ENCODE data around the gene TRIM13. TPM values are rescaled to one million over a fixed set of nuclear protein-coding genes. Genes with fewer than 3 reads are reported as not detected.

Gene TRIM13
- total and polyA plus RNA-seq, 12 donors, result 13.7 to 28.7 (median 21.0) TPM

GRCh38 chr13:50015750-50016149 is 18.9 kb downstream of the TRIM13 start:
- no peak for TF ChIP-seq POLR2A (IDR thresholded peaks at IDR 0.05)
- Histone ChIP-seq H3K27me3 (no peaks in the 10 kb centered on the region), H3K4me3 (no peak overlapping the region), H3K4me1 (replicated peaks in 1 of 2) (peaks cover 8 to 27% of the 10 kb centered on the region in 2 donors), H3K27ac (no peak overlapping the region), H3K36me3 (replicated peaks in 1 of 2) (peaks cover 0 to 24% of the 10 kb centered on the region in 2 donors), H3K9me3 (replicated peaks in 1 of 3) (no peaks in the 10 kb centered on the region)
- intact Hi-C loops (cut with DNase I), result no loop called here
- 65 to 83% (median 72%) methylated on average over 4 of the region's 4 CpGs for WGBS, 4 donors
- no peak for DNase-seq

GRCh38 chr13:50016444-50016843 is 19.6 kb downstream of the TRIM13 start:
- no peaks in the 10 kb centered on the region for H3K9me3 ChIP-seq (replicated peaks in 1 of 3)
- H3K4me1 ChIP-seq (replicated peaks in 1 of 2), result peaks cover 8 to 27% of the 10 kb centered on the region in 2 donors
- TF ChIP-seq POLR2A (IDR thresholded peaks at IDR 0.05) (no peak), CTCF (IDR thresholded peaks at IDR 0.05) (no peak)
- H3K27ac ChIP-seq, result no peak overlapping the region
- WGBS, 4 donors, result 62 to 76% (median 68%) methylated on average over 2 of the region's 2 CpGs
- no peak for DNase-seq
- intact Hi-C loops (cut with DNase I), result no loop called here
- no peak overlapping the region for H3K4me3 ChIP-seq
- no peaks in the 10 kb centered on the region for H3K27me3 ChIP-seq
- peaks cover 0 to 18% of the 10 kb centered on the region in 2 donors for H3K36me3 ChIP-seq (replicated peaks in 1 of 2)

GRCh38 chr13:50017819-50018218 is 21.0 kb downstream of the TRIM13 start:
- Histone ChIP-seq H3K27ac (no peak overlapping the region), H3K4me3 (no peak overlapping the region), H3K27me3 (no peaks in the 10 kb centered on the region), H3K36me3 (replicated peaks in 1 of 2) (peaks cover 0 to 5% of the 10 kb centered on the region in 2 donors), H3K9me3 (replicated peaks in 1 of 3) (no peaks in the 10 kb centered on the region), H3K4me1 (replicated peaks in 1 of 2) (peaks cover 8 to 27% of the 10 kb centered on the region in 2 donors)
- intact Hi-C loops (cut with DNase I), result no loop called here
- no peak for DNase-seq
- TF ChIP-seq POLR2A (IDR thresholded peaks at IDR 0.05), result no peak
- no peak for TF ChIP-seq CTCF (IDR thresholded peaks at IDR 0.05)

GRCh38 chr13:50025436-50025835 is 28.6 kb downstream of the TRIM13 start:
- DNase-seq, result no peak
- no peaks in the 10 kb centered on the region for H3K27me3 ChIP-seq
- TF ChIP-seq POLR2A (IDR thresholded peaks at IDR 0.05) (no peak), CTCF (IDR thresholded peaks at IDR 0.05) (no peak)
- intact Hi-C loops (cut with DNase I), result no loop called here
- no peak overlapping the region for H3K27ac ChIP-seq
- no peak overlapping the region for H3K4me3 ChIP-seq
- no peaks in the 10 kb centered on the region for H3K9me3 ChIP-seq (replicated peaks in 1 of 3)
- H3K4me1 ChIP-seq (replicated peaks in 1 of 2), result no peaks in the 10 kb centered on the region
- WGBS, 4 donors, result 65 to 72% (median 69%) methylated on average over 1 of the region's 1 CpG
- H3K36me3 ChIP-seq (replicated peaks in 1 of 2), result peaks cover 0 to 8% of the 10 kb centered on the region in 2 donors

GRCh38 chr13:50026788-50027473 is 30.1 kb downstream of the TRIM13 start:
- intact Hi-C loops (cut with DNase I), result no loop called here
- WGBS, 4 donors, result 81 to 93% (median 84%) methylated on average over 2 of the region's 2 CpGs
- no peak overlapping the region for H3K27ac ChIP-seq

More at GRCh38 chr13:50026788-50027473, 30.1 kb downstream of the TRIM13 start:
- H3K36me3 ChIP-seq (replicated peaks in 1 of 2), result peaks cover 0 to 5% of the 10 kb centered on the region in 2 donors
- H3K9me3 ChIP-seq (replicated peaks in 1 of 3), result no peaks in the 10 kb centered on the region
- H3K4me1 ChIP-seq (replicated peaks in 1 of 2), result no peaks in the 10 kb centered on the region
- no peaks in the 10 kb centered on the region for H3K27me3 ChIP-seq
- TF ChIP-seq POLR2A (IDR thresholded peaks at IDR 0.05) (no peak), CTCF (IDR thresholded peaks at IDR 0.05) (no peak)
- H3K4me3 ChIP-seq, result no peak overlapping the region
- no peak for DNase-seq

Measured in adrenal gland (tissue), 12 donors.